Liver (tissue), 1 donor: ENCODE data around the gene BRAF.

ENCODE experiments used
- MAX ChIP-seq: IDR thresholded peaks from 2 replicates; pipeline ENCODE4 v1.6.1; 2016; ENCODE audit warnings: antibody characterized with exemption
- YY1 ChIP-seq: IDR thresholded peaks from 2 replicates; pipeline ENCODE4 v1.6.1; 2016; ENCODE audit warnings: antibody characterized with exemption, mild to moderate bottlenecking

- TF ChIP-seq YY1, result no peak
- TF ChIP-seq MAX, result no peak
Measured at GRCh38 chr7:140684066-140684950, 240.4 kb downstream of the BRAF start.
